SK-N-SH (cell line): ENCODE measurements around the gene YTHDC2.

Experiments
- ELF1 ChIP-seq: IDR thresholded peaks from 2 replicates; pipeline ENCODE4 v1.4.0; 2012
- POLR2AphosphoS5 ChIP-seq: IDR thresholded peaks from 2 replicates; pipeline ENCODE4 v1.6.1; 2012; ENCODE audit warnings: low read depth, low read length
- RAD21 ChIP-seq: IDR thresholded peaks from 2 replicates; pipeline ENCODE4 v1.6.1; 2012; ENCODE audit warnings: mild to moderate bottlenecking, low read length
- REST ChIP-seq: IDR thresholded peaks from 2 replicates; pipeline ENCODE4 v1.6.1; 2012; ENCODE audit warnings: mild to moderate bottlenecking, low read depth, low read length, moderate library complexity
- SMC3 ChIP-seq: IDR thresholded peaks from 2 replicates; pipeline ENCODE4 v1.6.1; 2012; ENCODE audit warnings: low read depth, low read length, improper control_type of control experiment
- YY1 ChIP-seq: IDR thresholded peaks from 2 replicates; pipeline ENCODE4 v1.4.0; 2012; ENCODE audit warnings: low read depth, mild to moderate bottlenecking
- TF ChIP-seq, protein P1 (sequence below): fragments of 200-600 bp; sonication (generic); IDR thresholded peaks from 2 replicates; pipeline ENCODE4 v1.6.1; 2017; ENCODE audit warnings: antibody characterized with exemption, mild to moderate bottlenecking, moderate library complexity

DNA sequence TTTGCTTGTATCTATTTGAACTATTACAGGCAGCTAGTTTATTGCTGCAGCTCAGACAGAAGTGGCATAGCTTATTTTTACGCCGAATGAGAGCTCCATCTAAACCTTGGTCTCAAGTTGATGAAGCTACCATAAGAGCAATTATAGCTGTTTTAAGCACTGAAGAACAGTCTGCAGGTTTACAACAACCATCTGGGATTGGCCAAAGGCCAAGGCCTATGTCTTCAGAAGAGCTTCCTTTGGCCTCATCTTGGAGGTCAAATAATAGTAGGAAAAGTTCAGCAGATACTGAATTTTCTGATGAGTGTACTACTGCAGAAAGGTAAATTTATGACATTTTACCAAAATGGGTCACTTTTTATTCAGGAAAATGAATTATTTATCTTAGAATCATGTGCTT, 67.9 kb downstream of the YTHDC2 start:
- TF ChIP-seq, protein P1, sequence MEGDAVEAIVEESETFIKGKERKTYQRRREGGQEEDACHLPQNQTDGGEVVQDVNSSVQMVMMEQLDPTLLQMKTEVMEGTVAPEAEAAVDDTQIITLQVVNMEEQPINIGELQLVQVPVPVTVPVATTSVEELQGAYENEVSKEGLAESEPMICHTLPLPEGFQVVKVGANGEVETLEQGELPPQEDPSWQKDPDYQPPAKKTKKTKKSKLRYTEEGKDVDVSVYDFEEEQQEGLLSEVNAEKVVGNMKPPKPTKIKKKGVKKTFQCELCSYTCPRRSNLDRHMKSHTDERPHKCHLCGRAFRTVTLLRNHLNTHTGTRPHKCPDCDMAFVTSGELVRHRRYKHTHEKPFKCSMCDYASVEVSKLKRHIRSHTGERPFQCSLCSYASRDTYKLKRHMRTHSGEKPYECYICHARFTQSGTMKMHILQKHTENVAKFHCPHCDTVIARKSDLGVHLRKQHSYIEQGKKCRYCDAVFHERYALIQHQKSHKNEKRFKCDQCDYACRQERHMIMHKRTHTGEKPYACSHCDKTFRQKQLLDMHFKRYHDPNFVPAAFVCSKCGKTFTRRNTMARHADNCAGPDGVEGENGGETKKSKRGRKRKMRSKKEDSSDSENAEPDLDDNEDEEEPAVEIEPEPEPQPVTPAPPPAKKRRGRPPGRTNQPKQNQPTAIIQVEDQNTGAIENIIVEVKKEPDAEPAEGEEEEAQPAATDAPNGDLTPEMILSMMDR, result no peak
- TF ChIP-seq RAD21 (no peak), POLR2AphosphoS5 (no peak), REST (no peak), SMC3 (no peak), YY1 (no peak), ELF1 (no peak)
